Bronchial epithelial cell (primary cell): ENCODE results near the gene DNAJC12. TPM values are rescaled to one million over a fixed set of nuclear protein-coding genes. Genes with fewer than 3 reads are reported as not detected.

Experiments
- DNase-seq: peaks from one replicate; pipeline ENCODE4 v3.0.0-alpha.2; 2010; ENCODE audit warnings: low read depth
- FAIRE-seq: peaks from 2 replicates; lab custom pipeline; 2011; peaks lifted over from hg19 to GRCh38; lab: Jason Lieb, UNC
- H3K27me3 ChIP-seq: 2 replicates; pipeline ENCODE4 v1.5.1; 2011; ENCODE audit warnings: low read length; ENCODE audit not compliant: control insufficient read depth, insufficient read depth
- H3K36me3 ChIP-seq: 2 replicates; pipeline ENCODE4 v1.5.1; 2011; ENCODE audit warnings: low read length; ENCODE audit not compliant: control insufficient read depth, insufficient read depth
- H3K4me3 ChIP-seq: 2 replicates; pipeline ENCODE4 v1.5.1; 2011; ENCODE audit warnings: mild to moderate bottlenecking, low read depth, low read length, control low read depth
- CTCF ChIP-seq: IDR thresholded peaks from 2 replicates; pipeline ENCODE4 v1.5.1; 2011; ENCODE audit warnings: mild to moderate bottlenecking, moderate library complexity, low read length, control low read depth, inconsistent platforms; ENCODE audit not compliant: insufficient read depth, severe bottlenecking
- total RNA-seq: library from RNA; depleted of rRNA; stranded (reverse); fragments of >200 nt; gene quantifications from 2 replicates; pipeline ENCODE4 v1.2.1, GENCODE V29; 2014

Gene DNAJC12
- total RNA-seq, 1 donor from 2014 or later = not detected

DNA sequence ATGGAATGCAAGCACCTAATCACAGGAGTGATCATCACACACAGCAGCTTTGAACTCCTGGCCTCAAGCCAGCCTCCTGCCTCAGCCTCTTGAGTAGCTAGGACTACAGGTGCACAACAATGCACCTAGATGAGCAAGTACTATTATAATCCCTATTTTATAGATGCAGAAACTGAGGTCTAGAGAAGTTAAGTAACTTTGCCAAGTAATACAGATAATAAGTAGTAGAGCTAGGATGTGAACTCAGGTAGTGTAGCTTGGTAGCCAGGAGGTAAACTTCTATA is 33.7 kb downstream of the DNAJC12 start:
- no peaks in the 10 kb centered on the region for H3K36me3 ChIP-seq

GRCh38 chr10:67803588-67804394 is 34.2 kb downstream of the DNAJC12 start:
- no peak for TF ChIP-seq CTCF
- FAIRE-seq (no peak), DNase-seq (no peak)
- no peaks in the 10 kb centered on the region for H3K36me3 ChIP-seq
- no peak overlapping the region for H3K4me3 ChIP-seq
- H3K27me3 ChIP-seq = no peaks in the 10 kb centered on the region

More for the DNA sequence above, 33.7 kb downstream of the DNAJC12 start:
- DNase-seq (no peak), FAIRE-seq (no peak)
- no peak for TF ChIP-seq CTCF
- no peak overlapping the region for H3K4me3 ChIP-seq
- H3K27me3 ChIP-seq = no peaks in the 10 kb centered on the region

DNA sequence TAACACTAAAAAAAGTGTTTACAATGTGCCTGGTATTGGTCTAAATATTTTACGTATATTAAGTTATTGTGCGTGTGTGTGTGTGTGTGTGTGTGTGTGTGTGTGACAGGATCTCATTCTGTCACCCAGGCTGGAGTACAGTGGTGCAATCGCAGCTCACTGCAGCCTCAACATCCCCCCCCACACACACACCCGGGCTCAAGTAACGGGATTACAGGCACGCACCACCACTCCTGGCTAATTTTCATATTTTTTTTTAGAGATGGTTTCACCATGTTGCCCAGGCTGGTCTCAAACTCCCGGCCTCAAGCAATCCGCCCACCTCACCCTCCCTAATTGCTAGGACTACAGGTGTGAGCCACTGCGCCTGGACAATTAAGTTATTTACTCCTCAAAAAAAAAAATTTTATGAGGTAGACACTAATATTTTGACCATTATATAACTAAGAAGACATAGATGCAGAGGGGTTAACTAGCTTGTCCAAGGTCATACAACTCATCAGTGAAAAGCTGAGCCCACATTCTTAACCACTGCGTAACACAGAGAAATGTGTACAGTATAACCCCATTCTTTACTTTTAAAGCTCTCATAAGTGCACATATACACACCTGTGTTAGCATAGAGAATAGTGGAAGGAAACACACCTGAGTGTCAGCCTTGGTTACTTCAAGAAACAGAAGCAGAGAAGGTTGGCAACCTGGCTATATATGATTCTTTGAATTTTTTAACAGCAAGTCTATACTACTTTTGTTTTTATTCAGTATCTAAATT is 35.0 kb downstream of the DNAJC12 start:
- no peak for FAIRE-seq

DNA sequence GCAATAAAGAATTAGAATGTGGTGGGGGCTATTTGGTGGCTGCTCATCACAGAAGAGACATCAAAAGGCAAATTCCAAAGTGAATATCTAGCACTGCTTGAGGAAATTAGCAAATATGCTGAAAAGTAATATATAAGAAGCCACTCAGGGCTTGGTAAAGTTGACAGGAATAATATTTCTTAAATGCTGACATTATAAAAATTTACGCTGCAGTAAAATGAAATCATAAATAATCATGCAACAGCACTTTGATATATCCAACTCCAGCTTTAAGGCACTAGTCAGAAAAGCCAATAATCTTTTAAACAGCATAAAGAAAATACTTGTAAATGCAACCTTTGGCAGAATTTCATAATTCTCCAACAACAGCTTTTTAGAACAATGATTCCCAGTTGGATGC is 36.9 kb downstream of the DNAJC12 start:
- TF ChIP-seq CTCF = no peak
- no peak for FAIRE-seq
- Histone ChIP-seq H3K36me3 (no peaks in the 10 kb centered on the region), H3K4me3 (no peak overlapping the region), H3K27me3 (no peaks in the 10 kb centered on the region)
- no peak for DNase-seq

More for the DNA sequence above, 35.0 kb downstream of the DNAJC12 start:
- no peaks in the 10 kb centered on the region for H3K36me3 ChIP-seq
- TF ChIP-seq CTCF = no peak
- no peaks in the 10 kb centered on the region for H3K27me3 ChIP-seq
- no peak for DNase-seq
- H3K4me3 ChIP-seq = no peak overlapping the region

- TF ChIP-seq CTCF = no peak
- FAIRE-seq (no peak), DNase-seq (no peak)
- H3K27me3 ChIP-seq = no peaks in the 10 kb centered on the region
- H3K4me3 ChIP-seq = no peak overlapping the region
- no peaks in the 10 kb centered on the region for H3K36me3 ChIP-seq
Measured at GRCh38 chr10:67794909-67795460, 43.0 kb downstream of the DNAJC12 start.
